Lower lobe of right lung (tissue), 2 donors: ENCODE measurements around the gene KRT20. TPM values are rescaled to one million over a fixed set of nuclear protein-coding genes. Genes with fewer than 3 reads are reported as not detected.

Experiments used
- ATAC-seq, 2 donors: fragments of 200-7000 bp; cut with Tn5 transposase; one replicate each; pipeline ENCODE4 v1.9.1; 2020 to 2022; ENCODE audit warnings: mild to moderate bottlenecking in 2 of 2, moderate library complexity in 2 of 2
- DNase-seq: peaks from one replicate; pipeline ENCODE4 v3.0.0-alpha.2; 2020
- H3K27ac ChIP-seq: fragments of 200-600 bp; one replicate; pipeline ENCODE4 v1.8.0; 2022
- H3K27me3 ChIP-seq: fragments of 200-600 bp; one replicate; pipeline ENCODE4 v1.8.0; 2022; ENCODE audit warnings: low read depth
- H3K36me3 ChIP-seq: fragments of 200-600 bp; one replicate; pipeline ENCODE4 v1.8.0; 2022; ENCODE audit warnings: mild to moderate bottlenecking
- H3K4me1 ChIP-seq: fragments of 200-600 bp; one replicate; pipeline ENCODE4 v1.8.0; 2022
- H3K4me3 ChIP-seq: fragments of 200-600 bp; one replicate; pipeline ENCODE4 v1.8.0; 2022; ENCODE audit warnings: mild to moderate bottlenecking
- H3K9me3 ChIP-seq: fragments of 200-600 bp; one replicate; pipeline ENCODE4 v1.8.0; 2022
- CTCF ChIP-seq: fragments of 200-600 bp; IDR thresholded peaks from one replicate; pipeline ENCODE4 v1.8.0; 2022; ENCODE audit warnings: antibody characterized with exemption, mild to moderate bottlenecking
- intact Hi-C: fragments of 100-400 bp; cut with DNase I; formaldehyde crosslinking; loops from one replicate; pipeline ENCODE4 v1.11.0; 2022
- total RNA-seq: library from RNA; stranded (reverse); fragmentation: NEBNext Ultra II Directional; extraction: Animal tissue kit (Norgen Biotek cat#: 25700); gene quantifications from one replicate; pipeline ENCODE4 v1.2.1, GENCODE V29; 2021
- donor health status: DM: no; HTN: yes; CAD: no; lungs with severe emphysema.

KRT20 gene
- total RNA-seq, 1 donor from 2014 or later, result not detected

GRCh38 chr17:40896916-40897455 lies 11.9 kb upstream of the KRT20 start:
- intact Hi-C loops, result no loop called here
- Histone ChIP-seq H3K9me3 (no peaks in the 10 kb centered on the region), H3K4me3 (no peak overlapping the region), H3K4me1 (no peaks in the 10 kb centered on the region), H3K36me3 (no peaks in the 10 kb centered on the region), H3K27ac (no peak overlapping the region), H3K27me3 (peaks cover 8% of the 10 kb centered on the region)
- DNase-seq, result no peak
- ATAC-seq, result no peak
- TF ChIP-seq CTCF, result no peak

GRCh38 chr17:40895106-40895730 lies 10.2 kb upstream of the KRT20 start:
- Histone ChIP-seq H3K27ac (no peak overlapping the region), H3K9me3 (no peaks in the 10 kb centered on the region), H3K4me1 (no peaks in the 10 kb centered on the region), H3K27me3 (peaks cover 8% of the 10 kb centered on the region), H3K4me3 (no peak overlapping the region), H3K36me3 (no peaks in the 10 kb centered on the region)
- intact Hi-C loops, result no loop called here
- no peak for ATAC-seq
- DNase-seq, result no peak
- no peak for TF ChIP-seq CTCF

GRCh38 chr17:40888196-40888720 lies 3.2 kb upstream of the KRT20 start:
- Histone ChIP-seq H3K9me3 (no peaks in the 10 kb centered on the region), H3K4me1 (no peaks in the 10 kb centered on the region), H3K36me3 (no peaks in the 10 kb centered on the region), H3K4me3 (no peak overlapping the region), H3K27ac (no peak overlapping the region), H3K27me3 (peaks cover 5% of the 10 kb centered on the region)
- TF ChIP-seq CTCF, result no peak
- ATAC-seq (peak in 1 of 2 donors; percentile 31), DNase-seq (no peak)
- intact Hi-C loops, result no loop called here

GRCh38 chr17:40886090-40886489 lies 1.0 kb upstream of the KRT20 start:
- no peaks in the 10 kb centered on the region for H3K36me3 ChIP-seq
- DNase-seq (no peak), ATAC-seq (no peak)
- H3K27ac ChIP-seq, result no peak overlapping the region
- no peaks in the 10 kb centered on the region for H3K4me1 ChIP-seq
- H3K4me3 ChIP-seq, result no peak overlapping the region
- no peaks in the 10 kb centered on the region for H3K9me3 ChIP-seq
- TF ChIP-seq CTCF, result no peak
- H3K27me3 ChIP-seq, result peaks cover 5% of the 10 kb centered on the region
- intact Hi-C loops, result no loop called here

GRCh38 chr17:40883626-40884334 lies 1.3 kb downstream of the KRT20 start:
- no peaks in the 10 kb centered on the region for H3K4me1 ChIP-seq
- H3K36me3 ChIP-seq, result no peaks in the 10 kb centered on the region
- H3K27ac ChIP-seq, result no peak overlapping the region
- H3K27me3 ChIP-seq, result peaks cover 5% of the 10 kb centered on the region
- H3K4me3 ChIP-seq, result no peak overlapping the region
- no peak for TF ChIP-seq CTCF
- ATAC-seq (no peak), DNase-seq (no peak)
- intact Hi-C loops, result no loop called here
- no peaks in the 10 kb centered on the region for H3K9me3 ChIP-seq
